CMK (cell line): ENCODE measurements around the gene FBN3.

Source experiments
- DNase-seq: peaks from one replicate; pipeline ENCODE4 v3.0.0-alpha.2; 2010; ENCODE audit warnings: low read depth

Gene FBN3

GRCh38 chr19:8148410-8149260, 757 bp downstream of the FBN3 start:
- DNase-seq = no peak

DNA sequence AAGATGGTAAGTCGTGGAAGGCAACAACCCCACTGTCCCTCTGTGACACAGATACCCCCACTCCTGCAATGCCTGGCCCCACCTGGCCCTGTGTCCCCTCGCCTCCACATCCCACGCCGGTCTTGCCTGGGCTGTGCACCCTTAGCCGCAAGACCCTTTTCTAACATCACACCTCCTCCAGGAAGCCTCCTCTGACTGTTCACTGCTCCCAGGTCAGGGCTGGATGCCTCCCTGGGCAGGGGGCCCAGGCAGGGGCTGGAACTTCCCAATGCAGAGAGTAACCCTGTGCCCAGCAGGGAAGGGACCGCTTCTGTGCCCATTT, 1.3 kb downstream of the FBN3 start:
- DNase-seq = no peak

DNA sequence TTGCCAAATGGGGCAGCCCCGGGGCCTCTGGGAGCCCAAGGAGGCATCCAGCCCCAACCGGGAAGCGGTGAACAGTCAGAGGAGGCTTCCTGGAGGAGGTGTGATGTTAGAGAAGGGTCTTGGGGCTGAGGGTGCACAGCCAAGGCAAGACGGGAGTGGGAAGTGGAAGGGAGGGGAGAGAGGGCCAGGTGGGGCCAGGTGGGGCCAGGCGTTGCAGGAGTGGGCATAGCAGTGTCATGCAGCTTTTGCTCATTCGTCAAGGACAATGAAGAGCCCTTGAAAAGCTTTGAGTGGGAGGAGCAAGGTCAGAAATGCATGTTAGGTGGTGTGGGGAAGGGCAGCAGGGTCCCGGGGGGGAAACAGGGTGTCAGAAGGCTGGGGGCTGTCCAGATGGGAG, 1.8 kb downstream of the FBN3 start:
- DNase-seq = no peak

- DNase-seq = no peak
These were observed 2.4 kb downstream of the FBN3 start for GRCh38 chr19:8146877-8147581.

DNA sequence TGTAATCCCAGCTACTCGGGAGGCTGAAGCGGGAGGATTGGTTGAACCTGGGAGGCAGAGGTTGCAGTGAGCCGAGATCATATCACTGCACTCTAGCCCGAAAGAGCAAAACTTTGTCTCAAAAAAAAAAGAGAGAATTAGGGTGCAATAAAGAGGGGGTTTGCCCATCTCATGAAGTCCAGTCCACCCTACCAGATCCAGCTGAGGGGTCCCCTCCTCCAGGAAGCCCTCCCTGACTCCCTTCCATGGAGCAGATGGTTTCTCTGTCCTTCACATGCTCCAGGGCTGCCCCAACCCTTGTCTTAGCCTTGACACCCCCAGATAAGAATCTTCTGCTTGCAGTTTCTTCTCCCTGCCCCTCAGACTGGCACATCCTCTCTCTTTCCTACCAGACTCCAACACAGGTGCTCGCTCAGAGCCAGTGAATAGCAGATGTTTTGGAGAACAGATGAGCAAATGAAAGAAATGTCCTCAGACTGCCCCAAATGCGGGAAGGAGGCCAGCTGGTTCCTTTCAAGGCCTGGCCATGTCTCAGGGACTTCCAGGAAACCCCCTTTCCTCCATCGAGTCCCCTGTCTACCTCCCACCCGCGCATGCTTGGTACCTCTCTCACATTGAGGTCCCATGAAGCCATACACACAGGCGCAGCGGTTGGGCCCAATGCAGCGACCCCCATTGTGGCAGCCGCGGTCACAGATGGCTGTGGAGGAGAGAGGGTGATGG, 5.0 kb downstream of the FBN3 start:
- no peak for DNase-seq

- no peak for DNase-seq
These were observed 6.4 kb downstream of the FBN3 start for GRCh38 chr19:8143041-8143440.

GRCh38 chr19:8142513-8142900, 6.9 kb downstream of the FBN3 start:
- no peak for DNase-seq

DNA sequence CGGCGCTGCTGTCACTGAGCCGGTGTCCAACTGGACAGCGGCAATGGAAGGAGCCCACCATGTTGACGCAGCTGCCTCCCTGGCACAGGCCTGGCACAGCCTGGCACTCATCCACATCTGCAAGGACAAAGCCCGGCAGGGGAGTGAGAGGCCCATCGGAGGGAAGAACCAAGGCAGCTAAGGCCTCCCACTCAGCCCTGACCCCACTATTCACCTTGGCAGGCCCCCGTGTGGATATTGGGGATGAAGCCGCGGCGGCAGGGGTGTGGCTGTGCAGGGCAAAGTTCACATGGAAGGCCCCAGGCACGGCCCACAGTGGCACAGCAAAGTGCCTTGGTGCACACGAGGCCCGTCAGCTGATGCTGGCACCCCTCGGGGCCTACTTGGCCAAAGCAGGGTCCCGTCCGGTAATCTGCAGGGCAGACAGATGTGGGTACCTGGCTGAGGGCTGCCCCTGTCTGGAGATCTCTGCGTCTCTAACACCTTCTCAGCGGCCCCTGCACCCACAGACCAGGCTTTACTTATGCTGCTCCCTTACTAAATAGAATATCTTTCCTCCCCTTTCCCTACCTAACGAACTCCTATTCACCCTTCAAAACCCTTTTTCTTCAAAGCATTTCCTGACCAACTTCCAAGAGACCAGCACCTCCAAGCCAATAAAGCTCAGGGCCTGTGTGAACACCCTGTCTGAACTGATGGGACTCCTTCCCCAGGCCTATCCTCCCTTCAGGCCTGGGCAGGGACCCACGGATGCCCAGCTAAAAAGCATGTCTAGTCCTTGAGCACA, 7.5 kb downstream of the FBN3 start:
- no peak for DNase-seq

DNA sequence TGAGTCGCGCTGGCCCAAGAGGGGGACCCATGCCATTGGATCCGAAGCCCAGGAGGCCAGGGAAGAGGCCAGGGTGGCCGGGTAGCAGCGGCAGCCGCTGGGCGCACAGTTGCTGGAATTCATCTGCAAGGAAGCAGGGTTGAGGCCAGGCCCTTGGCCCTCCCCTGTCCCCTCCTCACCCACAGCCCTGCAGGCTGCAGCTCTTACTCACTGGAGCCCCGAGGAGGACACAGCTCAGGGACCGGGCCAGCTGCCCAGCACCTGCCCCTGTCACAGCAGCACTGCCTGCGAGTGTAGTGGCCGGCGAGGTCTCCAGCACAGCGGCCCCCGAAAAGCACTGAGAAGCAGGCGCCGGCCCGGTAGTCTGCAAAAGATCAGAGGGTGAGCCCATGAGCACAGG, 11.2 kb downstream of the FBN3 start:
- DNase-seq = no peak

DNA sequence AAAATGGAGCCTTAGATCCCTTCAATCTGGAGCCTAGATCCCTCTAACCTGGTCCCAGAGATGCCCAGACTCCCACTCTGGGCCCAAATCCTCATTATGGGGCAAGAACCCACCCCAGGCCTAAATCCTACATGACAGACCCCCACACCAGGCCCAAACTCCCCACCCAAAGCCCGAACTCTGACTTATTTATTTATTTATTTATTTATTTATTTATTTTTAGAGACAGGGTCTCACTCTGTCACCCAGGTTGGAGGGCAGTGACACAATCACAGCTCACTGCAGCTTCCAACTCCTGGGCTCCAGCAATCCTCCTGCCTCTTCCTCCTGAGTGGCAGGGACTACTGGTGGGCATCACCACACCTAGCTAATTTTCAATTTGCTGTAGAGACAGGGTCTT, 12.0 kb downstream of the FBN3 start:
- no peak for DNase-seq

DNA sequence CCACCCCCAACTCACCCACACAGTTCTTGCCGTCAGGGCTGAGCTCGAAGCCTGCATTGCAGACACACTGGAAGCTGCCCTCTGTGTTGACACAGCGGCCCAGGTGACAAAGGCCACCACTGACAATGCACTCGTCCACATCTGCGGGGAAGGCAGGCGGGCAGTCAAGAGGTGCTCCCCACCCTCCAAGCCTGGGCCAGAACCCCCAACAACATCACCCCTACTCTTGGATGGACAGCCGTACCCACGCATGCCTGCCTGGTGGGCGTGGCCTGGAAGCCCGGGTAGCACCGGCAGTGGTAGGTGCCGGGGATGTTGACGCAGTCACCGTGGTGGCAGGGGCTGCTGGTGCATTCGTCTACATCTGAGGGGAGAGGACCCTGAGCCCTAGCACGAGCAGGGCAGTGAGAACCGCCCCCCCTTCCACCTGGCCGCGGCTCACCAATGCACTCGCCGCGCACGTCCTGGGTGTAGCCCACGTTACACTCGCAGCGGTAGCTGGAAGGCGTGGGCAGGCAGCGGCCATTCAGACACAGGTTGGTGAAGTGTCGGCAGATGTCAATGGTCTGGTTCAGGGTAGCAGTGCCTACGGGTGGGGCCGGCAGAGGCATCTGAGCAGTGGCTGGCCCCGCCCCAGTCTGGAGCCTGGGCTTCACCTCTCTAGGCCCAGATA, 13.3 kb downstream of the FBN3 start:
- DNase-seq = no peak

DNA sequence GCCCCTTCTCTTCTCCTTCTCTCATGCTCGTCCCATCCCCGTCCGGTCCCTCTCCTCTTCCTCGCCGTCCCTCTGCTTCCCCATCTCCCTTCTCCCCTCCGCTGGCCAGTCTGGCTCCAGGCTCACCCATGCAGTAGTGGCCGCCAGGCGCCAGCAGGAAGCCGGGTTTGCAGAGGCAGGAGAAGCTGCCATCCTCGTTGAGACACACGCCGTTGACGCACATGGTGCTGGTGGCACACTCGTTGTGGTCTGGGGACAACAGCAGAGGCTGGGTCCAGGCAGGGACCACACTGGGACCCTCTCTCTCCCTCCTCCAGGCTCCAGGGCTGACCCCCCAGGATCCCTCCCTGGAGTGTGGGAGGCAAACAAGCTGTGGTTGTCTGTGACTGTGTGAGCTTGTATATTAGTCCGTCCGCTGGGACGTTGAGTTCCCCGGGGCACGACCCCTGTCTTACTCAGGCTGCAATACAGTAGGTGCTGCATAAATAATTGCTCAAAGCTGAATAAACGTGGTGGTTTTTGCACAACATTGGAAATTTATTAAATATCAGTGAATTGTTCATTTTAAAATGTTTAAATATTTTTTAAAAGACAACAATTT, 16.4 kb downstream of the FBN3 start:
- no peak for DNase-seq

DNA sequence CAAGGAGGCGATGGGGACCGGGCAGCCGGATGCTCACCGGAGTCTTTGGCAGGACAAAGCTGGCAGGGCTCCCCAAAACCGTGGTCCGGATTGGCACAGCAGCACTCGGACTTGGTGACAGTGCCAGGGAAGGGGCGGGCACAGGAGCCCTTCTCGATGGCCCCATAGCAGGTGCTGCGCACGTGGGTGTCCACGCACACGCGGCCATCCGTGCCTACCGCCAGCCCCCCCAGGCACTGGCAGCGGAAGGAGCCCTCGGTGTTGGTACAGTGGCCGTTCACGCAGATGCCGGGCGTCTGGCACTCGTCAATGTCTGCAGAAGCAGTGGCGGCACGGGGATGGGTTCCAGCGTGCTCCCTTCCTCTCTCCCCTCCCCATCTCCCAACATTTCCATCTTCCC, 17.9 kb downstream of the FBN3 start:
- no peak for DNase-seq

DNA sequence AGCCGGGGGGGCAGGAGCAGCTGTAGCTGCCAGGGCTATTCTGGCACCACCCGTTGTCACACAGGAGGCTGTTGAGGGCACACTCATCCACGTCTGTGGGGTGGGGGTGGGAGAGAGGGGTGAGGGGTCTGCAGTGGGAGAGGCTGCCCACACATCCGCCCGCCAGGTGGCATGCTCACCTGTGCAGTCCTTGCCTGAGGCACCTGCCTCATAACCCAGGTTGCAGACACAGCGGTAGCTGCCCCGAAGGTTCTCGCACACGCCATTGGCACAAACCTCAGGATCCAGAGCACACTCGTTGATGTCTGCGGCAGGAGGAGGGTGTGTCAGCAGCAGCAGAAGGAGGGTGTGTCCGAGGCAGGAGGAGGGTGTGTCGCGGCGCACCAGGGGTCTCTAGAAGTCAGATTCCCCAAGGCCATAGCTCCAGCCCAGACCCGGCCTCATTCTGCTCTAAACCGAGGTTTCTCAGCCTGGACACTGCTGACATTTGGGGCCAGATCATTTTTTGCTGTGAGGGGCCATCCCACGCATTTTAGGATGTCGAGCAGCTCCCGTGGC, 20.3 kb downstream of the FBN3 start:
- DNase-seq = no peak

- DNase-seq = no peak
These were observed 20.8 kb downstream of the FBN3 start for GRCh38 chr19:8128551-8128950.

DNA sequence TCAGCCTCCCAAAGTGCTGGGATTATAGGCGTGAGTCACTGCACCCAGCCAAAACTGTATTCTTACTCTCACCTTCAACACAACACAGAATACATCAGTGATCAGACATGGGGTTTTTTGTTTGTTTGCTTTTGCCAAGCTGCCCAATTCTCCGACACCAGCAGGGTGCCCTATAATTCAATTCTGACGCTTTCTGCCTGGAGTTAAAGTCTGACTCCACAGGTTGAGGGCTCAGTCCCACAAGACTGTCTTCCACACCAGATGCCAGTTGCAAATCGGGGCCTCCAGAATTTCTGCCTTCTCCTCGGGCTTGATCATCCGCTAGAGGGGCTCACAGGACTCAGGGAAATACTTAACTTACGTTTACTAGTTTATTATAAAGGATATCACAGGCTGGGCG, 22.1 kb downstream of the FBN3 start:
- no peak for DNase-seq

DNA sequence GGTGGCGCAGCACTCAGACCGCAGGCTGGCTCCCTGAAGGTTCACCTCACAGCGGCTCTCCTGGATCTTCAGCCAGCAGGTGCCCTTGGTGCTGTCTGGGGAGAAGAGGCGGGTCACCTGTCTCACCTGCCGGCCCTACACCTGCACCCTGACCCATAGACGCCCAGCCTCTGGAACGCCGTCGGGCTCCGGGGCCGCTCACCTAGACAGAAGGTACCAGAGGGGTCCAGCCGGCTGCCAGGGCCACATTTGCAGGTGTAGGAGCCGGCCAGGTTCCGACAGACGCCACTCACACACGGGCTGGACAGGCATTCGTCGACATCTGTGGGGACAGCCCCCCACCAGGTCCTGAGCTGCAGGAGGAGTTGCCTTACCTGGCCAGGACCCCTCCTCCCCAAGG, 22.9 kb downstream of the FBN3 start:
- DNase-seq = no peak

GRCh38 chr19:8126008-8126407, 23.4 kb downstream of the FBN3 start:
- DNase-seq = no peak

- no peak for DNase-seq
These were observed 25.7 kb downstream of the FBN3 start for GRCh38 chr19:8123683-8124082.

DNA sequence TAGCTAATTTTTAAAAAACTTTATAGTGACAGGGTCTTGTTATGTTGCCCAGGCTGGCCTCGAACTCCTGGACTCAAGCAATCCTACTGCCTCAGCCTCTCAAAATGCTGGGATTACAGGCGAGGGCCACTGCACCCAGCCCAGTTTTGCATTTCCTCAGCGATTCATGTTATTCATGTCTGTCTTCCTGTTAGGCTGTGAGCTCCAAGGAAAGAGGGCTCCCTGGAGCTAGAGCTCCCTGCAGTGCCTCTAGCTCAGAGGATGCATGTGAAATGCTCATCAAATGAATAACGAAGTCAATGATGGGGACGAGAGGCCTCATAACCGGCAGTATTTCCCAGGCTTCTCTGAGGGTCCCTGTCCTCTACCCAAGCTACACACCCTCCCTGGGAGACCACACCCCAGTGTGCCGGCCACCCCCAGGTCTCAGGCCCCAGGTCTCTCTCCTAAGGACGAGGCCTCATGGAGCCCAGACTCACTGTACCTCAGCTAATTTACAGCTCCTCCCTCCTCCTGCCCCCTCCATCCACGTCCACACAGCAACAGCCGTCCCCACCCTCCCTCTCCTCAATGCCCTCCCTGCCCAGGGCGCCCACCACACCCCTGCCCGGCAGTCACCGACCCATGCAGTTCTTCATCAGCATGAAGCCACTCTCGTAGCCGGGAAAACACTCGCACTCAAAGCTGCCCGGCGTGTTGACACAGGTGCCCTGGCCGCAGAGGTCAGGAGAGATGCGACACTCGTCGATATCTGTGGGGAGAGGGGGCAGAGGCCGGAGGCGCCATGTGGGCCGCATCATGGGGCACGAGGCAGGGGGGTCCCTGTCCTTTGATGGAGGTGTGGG, 28.5 kb downstream of the FBN3 start:
- DNase-seq = no peak
